ENCODE data around the gene UCN2. TPM values are rescaled to one million over a fixed set of nuclear protein-coding genes. Genes with fewer than 3 reads are reported as not detected.

The UCN2 gene
- total and polyA plus RNA-seq, 2 of the 4 experiments (the other 2 are of a cell fraction) = 0.54 to 2.7 TPM

GRCh38 chr3:48587686-48588085, 24.1 kb upstream of the UCN2 start:
- H2AK9ac ChIP-seq (replicated peaks; ENCODE audit: low read depth, low read length, poor library complexity) = peak overlapping the region; percentile 37
- H3K9me3 ChIP-seq (ENCODE audit: control insufficient read depth, insufficient read depth, low read length) = no peaks in the 10 kb centered on the region
- no peaks in the 10 kb centered on the region; the same call in 1 of the 2 replicates for H3K4me1 ChIP-seq (ENCODE audit: control insufficient read depth, insufficient read depth, low read length)
- no peak overlapping the region for H3K14ac ChIP-seq (replicated peaks; ENCODE audit: low read depth, low read length)
- H4K8ac ChIP-seq (ENCODE audit: low read depth in 2 of 2, low read length in 2 of 2) = no peak overlapping the region
- H3K79me1 ChIP-seq (ENCODE audit: low read depth in 1 of 2, low read length in 2 of 2) = peaks cover 14 to 45% of the 10 kb centered on the region in 2 experiments
- TF ChIP-seq USF2 (IDR thresholded peaks at IDR 0.05; ENCODE audit: low read depth, low read length) = no peak
- TF ChIP-seq CTCF (conservative IDR thresholded peaks at IDR 0.05; ENCODE audit: low read depth, low read length) = no peak
- TF ChIP-seq MAZ (IDR thresholded peaks at IDR 0.05; ENCODE audit: borderline replicate concordance, low read depth, low read length) = no peak
- no peak for TF ChIP-seq ELK1 (IDR thresholded peaks at IDR 0.05; ENCODE audit: borderline replicate concordance, low read depth, low read length)
- TF ChIP-seq BHLHE40 (IDR thresholded peaks at IDR 0.05; ENCODE audit: low read depth, low read length) = no peak
- TF ChIP-seq FOS (IDR thresholded peaks at IDR 0.05; ENCODE audit: low read depth, low read length) = no peak
- no peak for TF ChIP-seq MXI1 (IDR thresholded peaks at IDR 0.05; ENCODE audit: borderline replicate concordance, low read depth, low read length)
- no peak for TF ChIP-seq POLR2A (IDR thresholded peaks at IDR 0.05; ENCODE audit: low read depth, low read length)
- no peak for TF ChIP-seq CHD1 (IDR thresholded peaks at IDR 0.05; ENCODE audit: low read depth, low read length)
- TF ChIP-seq RCOR1 (IDR thresholded peaks at IDR 0.05; ENCODE audit: insufficient replicate concordance, low read length) = no peak
- no peak for TF ChIP-seq NFE2L2 (IDR thresholded peaks at IDR 0.05; ENCODE audit: low read depth, low read length)
- no peak for TF ChIP-seq CEBPB (IDR thresholded peaks at IDR 0.05; ENCODE audit: low read depth, low read length)
- no peak for TF ChIP-seq SMC3 (IDR thresholded peaks at IDR 0.05; ENCODE audit: low read depth, low read length)
- no peak for TF ChIP-seq MAFK (IDR thresholded peaks at IDR 0.05; ENCODE audit: low read depth, low read length)
- TF ChIP-seq RFX5 (IDR thresholded peaks at IDR 0.05; ENCODE audit: low read depth, low read length) = no peak
- no peak overlapping the region for H3K4me3 ChIP-seq (ENCODE audit: insufficient read depth, low read depth, low read length)
- H4K5ac ChIP-seq (ENCODE audit: low read depth, low read length) = no peak overlapping the region
- H3K36me3 ChIP-seq (ENCODE audit: control insufficient read depth, insufficient read depth, low read length) = peaks cover 85% of the 10 kb centered on the region
- H2AFZ ChIP-seq (replicated peaks; ENCODE audit: low read length, poor library complexity) = no peak overlapping the region
- 65% methylated on average over 2 of the region's 11 CpGs; no CpG with 5 or more reads in 1 of the 2 experiments for WGBS, 2 experiments (ENCODE audit: extremely low coverage in 2 of 2, insufficient read length in 1 of 2)
- ChIA-PET POLR2A (ENCODE audit: unreplicated experiment) (no interaction called here), CTCF (no interaction called here)
- no peaks in the 10 kb centered on the region; the same call in 1 of the 2 replicates for H4K20me1 ChIP-seq (ENCODE audit: insufficient read depth, low read length)
- no peak overlapping the region for H3K4me2 ChIP-seq (ENCODE audit: low read depth, low read length)
- H2BK20ac ChIP-seq (ENCODE audit: low read depth, low read length) = no peak overlapping the region
- no peak overlapping the region for H2BK120ac ChIP-seq (ENCODE audit: low read depth, low read length)
- intact Hi-C loops (cut with micrococcal nuclease) = no loop called here
- H3K4ac ChIP-seq (ENCODE audit: low read depth, low read length) = no peak overlapping the region
- H4K91ac ChIP-seq (ENCODE audit: insufficient read depth, low read depth, low read length) = no peak overlapping the region
- ATAC-seq (ENCODE audit: low read depth) = no peak
- no TSS peak for BruUV-seq (replicated peaks)
- no peak overlapping the region for H3K9ac ChIP-seq (ENCODE audit: low read depth, low read length)
- H2BK15ac ChIP-seq (ENCODE audit: low read depth, low read length) = no peak overlapping the region
- no peaks in the 10 kb centered on the region for H3K27me3 ChIP-seq (ENCODE audit: control insufficient read depth, insufficient read depth, low read length)
- no peak overlapping the region for H3K23ac ChIP-seq (ENCODE audit: low read depth, low read length)
- no peak overlapping the region for H2BK5ac ChIP-seq (ENCODE audit: low read depth, low read length, poor library complexity, severe bottlenecking)
- no peak overlapping the region for H3K27ac ChIP-seq (ENCODE audit: insufficient read depth, low read length)
- dilution Hi-C loops (cut with HindIII; ENCODE audit: low sequenced_read_pairs, unreplicated experiment) = no loop called here
- peaks cover 20% of the 10 kb centered on the region for H3K9me1 ChIP-seq (ENCODE audit: insufficient read depth, low read length)
- no peak overlapping the region for H2AK5ac ChIP-seq (ENCODE audit: low read depth, low read length)
- H3K18ac ChIP-seq (ENCODE audit: low read depth, low read length) = no peak overlapping the region
- H3K56ac ChIP-seq (ENCODE audit: extremely low read depth, insufficient read depth, low read length) = no peak overlapping the region
- in situ Hi-C loops (cut with MboI; ENCODE audit: low sequenced_read_pairs) = no loop called here
- DNase-seq = no peak
